ENCODE results near the gene ZNF260. TPM values are rescaled to one million over a fixed set of nuclear protein-coding genes. Genes with fewer than 3 reads are reported as not detected.
A peak's percentile ranks its signal among the peaks of the same experiment; 100 is the strongest.

ZNF260 gene
- total and polyA plus RNA-seq, 2 of the 4 experiments (the other 2 are of a cell fraction): 4.0 to 11.3 TPM

- TF ChIP-seq MAFK (IDR thresholded peaks at IDR 0.05; ENCODE audit: low read depth, low read length) (no peak), FOS (IDR thresholded peaks at IDR 0.05; ENCODE audit: low read depth, low read length) (no peak), RCOR1 (IDR thresholded peaks at IDR 0.05; ENCODE audit: insufficient replicate concordance, low read length) (no peak), CEBPB (IDR thresholded peaks at IDR 0.05; ENCODE audit: low read depth, low read length) (peak; percentile 73; the same call in 1 of the 2 replicates), CHD1 (IDR thresholded peaks at IDR 0.05; ENCODE audit: low read depth, low read length) (no peak), POLR2A (IDR thresholded peaks at IDR 0.05; ENCODE audit: low read depth, low read length) (peak; percentile 75), MXI1 (IDR thresholded peaks at IDR 0.05; ENCODE audit: borderline replicate concordance, low read depth, low read length) (peak; percentile 94), MAZ (IDR thresholded peaks at IDR 0.05; ENCODE audit: borderline replicate concordance, low read depth, low read length) (peak; percentile 29; the same call in 1 of the 2 replicates), USF2 (IDR thresholded peaks at IDR 0.05; ENCODE audit: low read depth, low read length) (peak; percentile 46; the same call in 1 of the 2 replicates), CTCF (conservative IDR thresholded peaks at IDR 0.05; ENCODE audit: low read depth, low read length) (no peak), NFE2L2 (IDR thresholded peaks at IDR 0.05; ENCODE audit: low read depth, low read length) (no peak), RFX5 (IDR thresholded peaks at IDR 0.05; ENCODE audit: low read depth, low read length) (no peak), BHLHE40 (IDR thresholded peaks at IDR 0.05; ENCODE audit: low read depth, low read length) (no peak)
- Histone ChIP-seq H3K56ac (ENCODE audit: extremely low read depth, insufficient read depth, low read length) (peak within 1 kb of the TSS; percentile 98), H2BK20ac (ENCODE audit: low read depth, low read length) (peak within 1 kb of the TSS; percentile 62; the same call in 1 of the 2 replicates), H3K14ac (replicated peaks; ENCODE audit: low read depth, low read length) (peak within 1 kb of the TSS; percentile 92), H3K4me2 (ENCODE audit: low read depth, low read length) (peak within 1 kb of the TSS; percentile 87), H4K5ac (ENCODE audit: low read depth, low read length) (peak within 1 kb of the TSS; percentile 82), H3K4me3 (ENCODE audit: insufficient read depth, low read depth, low read length) (peak within 1 kb of the TSS; percentile 64), H3K9me1 (ENCODE audit: insufficient read depth, low read length) (peaks cover 4% of the 10 kb centered on the region), H3K9me3 (ENCODE audit: control insufficient read depth, insufficient read depth, low read length) (no peaks in the 10 kb centered on the region), H3K27me3 (ENCODE audit: control insufficient read depth, insufficient read depth, low read length) (no peaks in the 10 kb centered on the region), H2AK9ac (replicated peaks; ENCODE audit: low read depth, low read length, poor library complexity) (peak within 1 kb of the TSS; percentile 94), H3K36me3 (ENCODE audit: control insufficient read depth, insufficient read depth, low read length) (no peaks in the 10 kb centered on the region), H2AK5ac (ENCODE audit: low read depth, low read length) (peak within 1 kb of the TSS; percentile 49), H3K4ac (ENCODE audit: low read depth, low read length) (peak within 1 kb of the TSS; percentile 96), H2BK5ac (ENCODE audit: low read depth, low read length, poor library complexity, severe bottlenecking) (peak within 1 kb of the TSS; percentile 93), H2BK15ac (ENCODE audit: low read depth, low read length) (peak within 1 kb of the TSS; percentile 69; the same call in 1 of the 3 replicates), H2BK120ac (ENCODE audit: low read depth, low read length) (peak within 1 kb of the TSS; percentile 95), H4K91ac (ENCODE audit: insufficient read depth, low read depth, low read length) (peak within 1 kb of the TSS; percentile 95), H2AFZ (replicated peaks; ENCODE audit: low read length, poor library complexity) (peak within 1 kb of the TSS; percentile 100), H4K8ac (ENCODE audit: low read depth in 2 of 2, low read length in 2 of 2) (peak within 1 kb of the TSS; percentile 83 to 98), H3K18ac (ENCODE audit: low read depth, low read length) (peak within 1 kb of the TSS; percentile 77), H4K20me1 (ENCODE audit: insufficient read depth, low read length) (no peaks in the 10 kb centered on the region), H3K23ac (ENCODE audit: low read depth, low read length) (peak within 1 kb of the TSS; percentile 92), H3K27ac (ENCODE audit: insufficient read depth, low read length) (peak within 1 kb of the TSS; percentile 91), H3K9ac (ENCODE audit: low read depth, low read length) (peak within 1 kb of the TSS; percentile 91), H3K79me1 (ENCODE audit: low read depth in 1 of 2, low read length in 2 of 2) (peaks cover 3 to 7% of the 10 kb centered on the region in 2 experiments; a peak in 2 of 4 replicates), H3K4me1 (ENCODE audit: control insufficient read depth, insufficient read depth, low read length) (no peaks in the 10 kb centered on the region)
- peak; percentile 97 for DNase-seq
- BruUV-seq (replicated peaks): no TSS peak
- ATAC-seq (ENCODE audit: low read depth): peak; percentile 95
- dilution Hi-C loops (cut with HindIII; ENCODE audit: low sequenced_read_pairs, unreplicated experiment) (no loop called here), in situ Hi-C loops (cut with MboI; ENCODE audit: low sequenced_read_pairs) (loop anchor here (25.0 kb wide), 1 partner anchor 302 kb away; no protein-coding TSS in a partner anchor), intact Hi-C loops (cut with micrococcal nuclease) (loop anchor here (5.0 kb wide), 1 partner anchor 277 kb away; the partner anchor contains the start of gene ZNF565)
- ChIA-PET CTCF (interaction anchor here (0.6 kb wide), 2 partner anchors 33 to 273 kb away, joined by 3 to 4 read pairs; no protein-coding TSS in a partner anchor), POLR2A (ENCODE audit: unreplicated experiment) (interaction anchor here (0.5 kb wide), 1 partner anchor 436 kb away, joined by 11 read pairs; no protein-coding TSS in a partner anchor)
- WGBS, 2 experiments (ENCODE audit: extremely low coverage in 2 of 2, insufficient read length in 1 of 2): 1% methylated on average over 16 of the region's 53 CpGs; no CpG with 5 or more reads in 1 of the 2 experiments
These were observed 38.8 kb downstream of the ZNF260 start, which contains the start of gene ZNF566 for GRCh38 chr19:36489118-36489919. Gene ZNF566 (minus strand): TSS chr19:36489561. CDS start chr19:36476557, 13,004 bp downstream.
